K562 (cell line): ENCODE data around the gene GBF1. TPM values are rescaled to one million over a fixed set of nuclear protein-coding genes. Genes with fewer than 3 reads are reported as not detected.

ENCODE experiments used
- polyA plus RNA-seq, 8 experiments: library from polyadenylated mRNA; depleted of rRNA in 4 of 8; stranded (reverse) in 5 of 8; unstranded in 3 of 8; fragments of >200 nt; fragmentation: Nextera tagmentation in 2 of 8; fragmentation: Illumina TruSeq in 1 of 8; extraction: Ambion mirVana in 2 of 8; extraction: Trizol in 1 of 8; gene quantifications; 2 replicates each; pipeline versions ENCODE4 v1.2.1 to v1.2.3, GENCODE V29; 2011 to 2014; ENCODE audit warnings: inconsistent platforms in 1 of 8, missing spikeins in 1 of 8
- total RNA-seq, 7 experiments: library from RNA; depleted of rRNA in 6 of 7; stranded (reverse); fragments of >200 nt in 6 of 7; fragmentation: Illumina TruSeq in 2 of 7; extraction: Trizol in 2 of 7; gene quantifications; 2 replicates each; pipeline versions ENCODE4 v1.2.1 to v1.2.3, GENCODE V29; 2011 to 2021; ENCODE audit warnings: low replicate concordance in 1 of 7
- TF ChIP-seq, protein P1 (sequence below): fragments of 450-650 bp; IDR thresholded peaks from 2 replicates; pipeline ENCODE4 v1.6.1; 2016; ENCODE audit warnings: mild to moderate bottlenecking, moderate library complexity
- TF ChIP-seq, protein P2 (sequence below), 2 experiments: fragments of 450-650 bp; formaldehyde crosslinking in 1 of 2; IDR thresholded peaks; 2 replicates each; pipeline versions ENCODE4 v1.4.0 to v1.6.1; 2014 to 2020; ENCODE audit warnings: mild to moderate bottlenecking in 2 of 2, borderline replicate concordance in 1 of 2, low read depth in 1 of 2
- TF ChIP-seq, protein P3 (sequence below): fragments of 450-650 bp; IDR thresholded peaks from 2 replicates; pipeline ENCODE4 v1.6.1; 2017; ENCODE audit warnings: antibody characterized with exemption

The GBF1 gene
- total and polyA plus RNA-seq, 9 of the 15 experiments (the other 6 are each of a cell fraction or from before 2014, with no cell fraction given) = 0.69 to 28.0 (median 10.3) TPM

DNA sequence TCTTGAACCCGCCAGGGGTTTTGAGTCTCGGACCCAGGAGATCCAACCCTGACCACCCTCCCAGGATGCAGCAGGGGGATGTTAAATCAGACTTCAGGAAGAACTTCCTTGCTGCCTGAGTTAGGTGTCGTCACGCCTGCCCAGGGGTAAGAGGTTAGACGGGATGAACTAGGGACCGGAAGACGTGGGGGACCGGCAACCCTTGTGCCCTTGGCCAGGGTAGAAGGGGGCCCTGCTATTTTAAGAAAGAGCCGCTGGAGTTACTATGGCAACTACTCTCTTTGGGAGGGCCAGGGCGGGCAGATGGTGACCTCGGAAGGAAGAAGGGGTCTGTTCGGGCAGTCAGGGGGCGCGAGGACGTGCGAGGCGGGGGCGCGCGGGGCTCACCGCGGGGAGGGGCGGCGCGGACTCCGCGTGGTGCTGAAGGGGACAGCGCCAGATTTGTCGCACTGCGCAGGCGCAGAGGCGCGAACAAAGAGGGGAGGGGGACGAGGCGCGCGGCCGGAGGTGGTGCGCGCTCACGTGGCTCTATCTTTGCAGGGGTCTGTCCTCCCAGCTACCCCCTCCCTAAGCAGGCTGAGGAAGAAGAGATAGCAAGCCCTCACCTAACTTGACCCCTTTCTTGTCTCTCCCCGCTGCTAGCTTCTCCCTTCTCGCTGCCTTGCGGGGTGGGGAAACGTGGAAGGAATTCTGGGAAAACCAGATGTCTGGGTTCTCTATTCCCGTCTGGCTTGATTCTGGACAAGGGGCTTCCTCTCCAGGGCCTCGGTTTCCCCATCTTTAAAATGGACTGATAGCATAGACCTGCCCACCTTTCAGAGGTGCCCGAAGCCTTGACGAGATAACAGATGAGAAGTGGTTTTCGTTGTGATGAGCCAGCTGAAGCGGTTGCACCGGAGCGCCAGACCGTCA is 174.2 kb downstream of the GBF1 start (continued):
- TF ChIP-seq, protein P1, sequence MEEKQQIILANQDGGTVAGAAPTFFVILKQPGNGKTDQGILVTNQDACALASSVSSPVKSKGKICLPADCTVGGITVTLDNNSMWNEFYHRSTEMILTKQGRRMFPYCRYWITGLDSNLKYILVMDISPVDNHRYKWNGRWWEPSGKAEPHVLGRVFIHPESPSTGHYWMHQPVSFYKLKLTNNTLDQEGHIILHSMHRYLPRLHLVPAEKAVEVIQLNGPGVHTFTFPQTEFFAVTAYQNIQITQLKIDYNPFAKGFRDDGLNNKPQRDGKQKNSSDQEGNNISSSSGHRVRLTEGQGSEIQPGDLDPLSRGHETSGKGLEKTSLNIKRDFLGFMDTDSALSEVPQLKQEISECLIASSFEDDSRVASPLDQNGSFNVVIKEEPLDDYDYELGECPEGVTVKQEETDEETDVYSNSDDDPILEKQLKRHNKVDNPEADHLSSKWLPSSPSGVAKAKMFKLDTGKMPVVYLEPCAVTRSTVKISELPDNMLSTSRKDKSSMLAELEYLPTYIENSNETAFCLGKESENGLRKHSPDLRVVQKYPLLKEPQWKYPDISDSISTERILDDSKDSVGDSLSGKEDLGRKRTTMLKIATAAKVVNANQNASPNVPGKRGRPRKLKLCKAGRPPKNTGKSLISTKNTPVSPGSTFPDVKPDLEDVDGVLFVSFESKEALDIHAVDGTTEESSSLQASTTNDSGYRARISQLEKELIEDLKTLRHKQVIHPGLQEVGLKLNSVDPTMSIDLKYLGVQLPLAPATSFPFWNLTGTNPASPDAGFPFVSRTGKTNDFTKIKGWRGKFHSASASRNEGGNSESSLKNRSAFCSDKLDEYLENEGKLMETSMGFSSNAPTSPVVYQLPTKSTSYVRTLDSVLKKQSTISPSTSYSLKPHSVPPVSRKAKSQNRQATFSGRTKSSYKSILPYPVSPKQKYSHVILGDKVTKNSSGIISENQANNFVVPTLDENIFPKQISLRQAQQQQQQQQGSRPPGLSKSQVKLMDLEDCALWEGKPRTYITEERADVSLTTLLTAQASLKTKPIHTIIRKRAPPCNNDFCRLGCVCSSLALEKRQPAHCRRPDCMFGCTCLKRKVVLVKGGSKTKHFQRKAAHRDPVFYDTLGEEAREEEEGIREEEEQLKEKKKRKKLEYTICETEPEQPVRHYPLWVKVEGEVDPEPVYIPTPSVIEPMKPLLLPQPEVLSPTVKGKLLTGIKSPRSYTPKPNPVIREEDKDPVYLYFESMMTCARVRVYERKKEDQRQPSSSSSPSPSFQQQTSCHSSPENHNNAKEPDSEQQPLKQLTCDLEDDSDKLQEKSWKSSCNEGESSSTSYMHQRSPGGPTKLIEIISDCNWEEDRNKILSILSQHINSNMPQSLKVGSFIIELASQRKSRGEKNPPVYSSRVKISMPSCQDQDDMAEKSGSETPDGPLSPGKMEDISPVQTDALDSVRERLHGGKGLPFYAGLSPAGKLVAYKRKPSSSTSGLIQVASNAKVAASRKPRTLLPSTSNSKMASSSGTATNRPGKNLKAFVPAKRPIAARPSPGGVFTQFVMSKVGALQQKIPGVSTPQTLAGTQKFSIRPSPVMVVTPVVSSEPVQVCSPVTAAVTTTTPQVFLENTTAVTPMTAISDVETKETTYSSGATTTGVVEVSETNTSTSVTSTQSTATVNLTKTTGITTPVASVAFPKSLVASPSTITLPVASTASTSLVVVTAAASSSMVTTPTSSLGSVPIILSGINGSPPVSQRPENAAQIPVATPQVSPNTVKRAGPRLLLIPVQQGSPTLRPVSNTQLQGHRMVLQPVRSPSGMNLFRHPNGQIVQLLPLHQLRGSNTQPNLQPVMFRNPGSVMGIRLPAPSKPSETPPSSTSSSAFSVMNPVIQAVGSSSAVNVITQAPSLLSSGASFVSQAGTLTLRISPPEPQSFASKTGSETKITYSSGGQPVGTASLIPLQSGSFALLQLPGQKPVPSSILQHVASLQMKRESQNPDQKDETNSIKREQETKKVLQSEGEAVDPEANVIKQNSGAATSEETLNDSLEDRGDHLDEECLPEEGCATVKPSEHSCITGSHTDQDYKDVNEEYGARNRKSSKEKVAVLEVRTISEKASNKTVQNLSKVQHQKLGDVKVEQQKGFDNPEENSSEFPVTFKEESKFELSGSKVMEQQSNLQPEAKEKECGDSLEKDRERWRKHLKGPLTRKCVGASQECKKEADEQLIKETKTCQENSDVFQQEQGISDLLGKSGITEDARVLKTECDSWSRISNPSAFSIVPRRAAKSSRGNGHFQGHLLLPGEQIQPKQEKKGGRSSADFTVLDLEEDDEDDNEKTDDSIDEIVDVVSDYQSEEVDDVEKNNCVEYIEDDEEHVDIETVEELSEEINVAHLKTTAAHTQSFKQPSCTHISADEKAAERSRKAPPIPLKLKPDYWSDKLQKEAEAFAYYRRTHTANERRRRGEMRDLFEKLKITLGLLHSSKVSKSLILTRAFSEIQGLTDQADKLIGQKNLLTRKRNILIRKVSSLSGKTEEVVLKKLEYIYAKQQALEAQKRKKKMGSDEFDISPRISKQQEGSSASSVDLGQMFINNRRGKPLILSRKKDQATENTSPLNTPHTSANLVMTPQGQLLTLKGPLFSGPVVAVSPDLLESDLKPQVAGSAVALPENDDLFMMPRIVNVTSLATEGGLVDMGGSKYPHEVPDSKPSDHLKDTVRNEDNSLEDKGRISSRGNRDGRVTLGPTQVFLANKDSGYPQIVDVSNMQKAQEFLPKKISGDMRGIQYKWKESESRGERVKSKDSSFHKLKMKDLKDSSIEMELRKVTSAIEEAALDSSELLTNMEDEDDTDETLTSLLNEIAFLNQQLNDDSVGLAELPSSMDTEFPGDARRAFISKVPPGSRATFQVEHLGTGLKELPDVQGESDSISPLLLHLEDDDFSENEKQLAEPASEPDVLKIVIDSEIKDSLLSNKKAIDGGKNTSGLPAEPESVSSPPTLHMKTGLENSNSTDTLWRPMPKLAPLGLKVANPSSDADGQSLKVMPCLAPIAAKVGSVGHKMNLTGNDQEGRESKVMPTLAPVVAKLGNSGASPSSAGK = no peak
- TF ChIP-seq, protein P2, sequence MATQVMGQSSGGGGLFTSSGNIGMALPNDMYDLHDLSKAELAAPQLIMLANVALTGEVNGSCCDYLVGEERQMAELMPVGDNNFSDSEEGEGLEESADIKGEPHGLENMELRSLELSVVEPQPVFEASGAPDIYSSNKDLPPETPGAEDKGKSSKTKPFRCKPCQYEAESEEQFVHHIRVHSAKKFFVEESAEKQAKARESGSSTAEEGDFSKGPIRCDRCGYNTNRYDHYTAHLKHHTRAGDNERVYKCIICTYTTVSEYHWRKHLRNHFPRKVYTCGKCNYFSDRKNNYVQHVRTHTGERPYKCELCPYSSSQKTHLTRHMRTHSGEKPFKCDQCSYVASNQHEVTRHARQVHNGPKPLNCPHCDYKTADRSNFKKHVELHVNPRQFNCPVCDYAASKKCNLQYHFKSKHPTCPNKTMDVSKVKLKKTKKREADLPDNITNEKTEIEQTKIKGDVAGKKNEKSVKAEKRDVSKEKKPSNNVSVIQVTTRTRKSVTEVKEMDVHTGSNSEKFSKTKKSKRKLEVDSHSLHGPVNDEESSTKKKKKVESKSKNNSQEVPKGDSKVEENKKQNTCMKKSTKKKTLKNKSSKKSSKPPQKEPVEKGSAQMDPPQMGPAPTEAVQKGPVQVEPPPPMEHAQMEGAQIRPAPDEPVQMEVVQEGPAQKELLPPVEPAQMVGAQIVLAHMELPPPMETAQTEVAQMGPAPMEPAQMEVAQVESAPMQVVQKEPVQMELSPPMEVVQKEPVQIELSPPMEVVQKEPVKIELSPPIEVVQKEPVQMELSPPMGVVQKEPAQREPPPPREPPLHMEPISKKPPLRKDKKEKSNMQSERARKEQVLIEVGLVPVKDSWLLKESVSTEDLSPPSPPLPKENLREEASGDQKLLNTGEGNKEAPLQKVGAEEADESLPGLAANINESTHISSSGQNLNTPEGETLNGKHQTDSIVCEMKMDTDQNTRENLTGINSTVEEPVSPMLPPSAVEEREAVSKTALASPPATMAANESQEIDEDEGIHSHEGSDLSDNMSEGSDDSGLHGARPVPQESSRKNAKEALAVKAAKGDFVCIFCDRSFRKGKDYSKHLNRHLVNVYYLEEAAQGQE (IDR thresholded peaks at IDR 0.05; ENCODE audit: borderline replicate concordance) = peak; percentile 98
- TF ChIP-seq, protein P2 (CRISPR knock-in tag; IDR thresholded peaks at IDR 0.05; ENCODE audit: low read depth) = peak; percentile 97
- TF ChIP-seq, protein P3, sequence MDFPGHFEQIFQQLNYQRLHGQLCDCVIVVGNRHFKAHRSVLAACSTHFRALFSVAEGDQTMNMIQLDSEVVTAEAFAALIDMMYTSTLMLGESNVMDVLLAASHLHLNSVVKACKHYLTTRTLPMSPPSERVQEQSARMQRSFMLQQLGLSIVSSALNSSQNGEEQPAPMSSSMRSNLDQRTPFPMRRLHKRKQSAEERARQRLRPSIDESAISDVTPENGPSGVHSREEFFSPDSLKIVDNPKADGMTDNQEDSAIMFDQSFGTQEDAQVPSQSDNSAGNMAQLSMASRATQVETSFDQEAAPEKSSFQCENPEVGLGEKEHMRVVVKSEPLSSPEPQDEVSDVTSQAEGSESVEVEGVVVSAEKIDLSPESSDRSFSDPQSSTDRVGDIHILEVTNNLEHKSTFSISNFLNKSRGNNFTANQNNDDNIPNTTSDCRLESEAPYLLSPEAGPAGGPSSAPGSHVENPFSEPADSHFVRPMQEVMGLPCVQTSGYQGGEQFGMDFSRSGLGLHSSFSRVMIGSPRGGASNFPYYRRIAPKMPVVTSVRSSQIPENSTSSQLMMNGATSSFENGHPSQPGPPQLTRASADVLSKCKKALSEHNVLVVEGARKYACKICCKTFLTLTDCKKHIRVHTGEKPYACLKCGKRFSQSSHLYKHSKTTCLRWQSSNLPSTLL = no peak
